Right renal pelvis (tissue), 4 donors: Measurements from ENCODE around the gene TAPT1. TPM values are rescaled to one million over a fixed set of nuclear protein-coding genes. Genes with fewer than 3 reads are reported as not detected.

Experiments used
- DNase-seq, 4 donors: peaks; one replicate each; pipeline ENCODE4 v3.0.0-alpha.2; 2013; ENCODE audit warnings: low read depth in 4 of 4, low spot score in 3 of 4, missing footprints in 1 of 4
- polyA plus RNA-seq, 4 donors: library from polyadenylated mRNA; unstranded; fragments of 120-200 nt; gene quantifications; one replicate each; pipeline ENCODE4 v1.2.1, GENCODE V29; 2013; ENCODE audit not compliant: insufficient read length in 4 of 4

Gene TAPT1
- polyA plus RNA-seq, 4 donors: 33.7 to 42.6 (median 40.3) TPM

GRCh38 chr4:16140231-16140878 lies 85.9 kb downstream of the TAPT1 start:
- no peak for DNase-seq

- DNase-seq: no peak
Observed at GRCh38 chr4:16139066-16139945, 87.0 kb downstream of the TAPT1 start.

GRCh38 chr4:16136827-16137226 lies 89.4 kb downstream of the TAPT1 start:
- DNase-seq: no peak

- no peak for DNase-seq
Observed at GRCh38 chr4:16136311-16136710, 90.0 kb downstream of the TAPT1 start.

- no peak for DNase-seq
Observed at GRCh38 chr4:16133406-16133805, 92.9 kb downstream of the TAPT1 start.

- DNase-seq: no peak
Observed at GRCh38 chr4:16131293-16131692, 95.0 kb downstream of the TAPT1 start.

- DNase-seq: no peak
Observed at GRCh38 chr4:16129336-16129735, 96.9 kb downstream of the TAPT1 start.

GRCh38 chr4:16126714-16127113 lies 99.6 kb downstream of the TAPT1 start:
- no peak for DNase-seq

- no peak for DNase-seq
Observed at GRCh38 chr4:16125571-16126445, 100.5 kb downstream of the TAPT1 start.

- DNase-seq: no peak
Observed at GRCh38 chr4:16124232-16124631, 102.0 kb downstream of the TAPT1 start.

GRCh38 chr4:16123356-16124084 lies 102.8 kb downstream of the TAPT1 start:
- DNase-seq: no peak

- DNase-seq: no peak
Observed at GRCh38 chr4:16122784-16123183, 103.5 kb downstream of the TAPT1 start.

- no peak for DNase-seq
Observed at GRCh38 chr4:16122308-16122711, 104.0 kb downstream of the TAPT1 start.

- no peak for DNase-seq
Observed at GRCh38 chr4:16120720-16121119, 105.6 kb downstream of the TAPT1 start.

GRCh38 chr4:16119981-16120380 lies 106.3 kb downstream of the TAPT1 start:
- DNase-seq: no peak

- no peak for DNase-seq
Observed at GRCh38 chr4:16118090-16118489, 108.2 kb downstream of the TAPT1 start.

GRCh38 chr4:16117164-16117563 lies 109.1 kb downstream of the TAPT1 start:
- no peak for DNase-seq

- DNase-seq: no peak
Observed at GRCh38 chr4:16116493-16116990, 109.7 kb downstream of the TAPT1 start.

- no peak for DNase-seq
Observed at GRCh38 chr4:16116019-16116418, 110.3 kb downstream of the TAPT1 start.

- no peak for DNase-seq
Observed at GRCh38 chr4:16114546-16114945, 111.7 kb downstream of the TAPT1 start.
